HEK293 (cell line): Measurements from ENCODE around the gene DMGDH.

Source experiments
- CTCF ChIA-PET: fragments of 350-600 bp; formaldehyde crosslinking; extraction: SDS; loops from one replicate; lab custom pipeline; 2021; ENCODE audit warnings: antibody characterized with exemption; lab: Yijun Ruan, JAX
- POLR2A ChIA-PET: fragments of 300-600 bp; formaldehyde crosslinking; extraction: SDS; loops from one replicate; lab custom pipeline; 2020; ENCODE audit warnings: antibody characterized with exemption, inconsistent platforms; lab: Yijun Ruan, JAX
- H3K27ac ChIP-seq: fragments of 200-500 bp; sonication (Bioruptor generic); 2 replicates; pipeline ENCODE4 v1.5.1; 2014; ENCODE audit warnings: low read depth, low read length, control low read depth, inconsistent platforms; ENCODE audit errors: extremely low read depth
- H3K36me3 ChIP-seq, 2 experiments: fragments of 200-500 bp in 1 of 2; sonication (Bioruptor generic) in 1 of 2; 1 replicate in 1 of 2; 2 replicates in 1 of 2; pipeline ENCODE4 v1.5.1; 2014 to 2017; ENCODE audit warnings: inconsistent platforms in 2 of 2, low read length in 2 of 2; ENCODE audit not compliant: control insufficient read depth in 2 of 2, insufficient read depth in 1 of 2
- H3K4me1 ChIP-seq: fragments of 200-500 bp; sonication (Bioruptor generic); 2 replicates; pipeline ENCODE4 v1.5.1; 2014; ENCODE audit warnings: mild to moderate bottlenecking, low read length, inconsistent platforms; ENCODE audit not compliant: control insufficient read depth, insufficient read depth
- H3K4me3 ChIP-seq: 2 replicates; pipeline ENCODE4 v1.5.1; 2011; ENCODE audit warnings: low read depth, mild to moderate bottlenecking, control low read depth, low read length, moderate library complexity
- H3K9me3 ChIP-seq: fragments of 200-500 bp; sonication (Bioruptor generic); 2 replicates; pipeline ENCODE4 v1.5.1; 2014; ENCODE audit warnings: low read depth, low read length, inconsistent platforms; ENCODE audit not compliant: control insufficient read depth, insufficient read depth
- HOXC10 ChIP-seq: sonication (generic); formaldehyde crosslinking; IDR thresholded peaks from 2 replicates; pipeline ENCODE4 v1.8.1; 2023; ENCODE audit warnings: mild to moderate bottlenecking, missing genetic modification reagents
- KLF9 ChIP-seq: fragments of 450-650 bp; formaldehyde crosslinking; IDR thresholded peaks from 2 replicates; pipeline ENCODE4 v1.5.1; 2016; ENCODE audit warnings: missing biosample characterization, missing genetic modification characterization, low read depth
- OSR2 ChIP-seq: fragments of 450-650 bp; formaldehyde crosslinking; IDR thresholded peaks from 2 replicates; pipeline ENCODE4 v1.5.1; 2016; ENCODE audit warnings: missing biosample characterization, missing genetic modification characterization
- TRIM28 ChIP-seq: IDR thresholded peaks from 2 replicates; pipeline ENCODE4 v1.6.1; 2011; ENCODE audit warnings: low read length, control low read depth, borderline replicate concordance
- TSHZ1 ChIP-seq: fragments of 450-650 bp; formaldehyde crosslinking; IDR thresholded peaks from 2 replicates; pipeline ENCODE4 v1.5.1; 2016; ENCODE audit warnings: missing biosample characterization, missing genetic modification characterization, borderline replicate concordance
- ZNF302 ChIP-seq: fragments of 450-650 bp; formaldehyde crosslinking; IDR thresholded peaks from 2 replicates; pipeline ENCODE4 v1.5.1; 2016; ENCODE audit warnings: missing biosample characterization, missing genetic modification characterization, low read depth
- ZNF362 ChIP-seq: fragments of 450-650 bp; formaldehyde crosslinking; IDR thresholded peaks from 2 replicates; pipeline ENCODE4 v1.5.1; 2016; ENCODE audit warnings: missing biosample characterization, missing genetic modification characterization
- ZNF404 ChIP-seq: fragments of 450-650 bp; formaldehyde crosslinking; IDR thresholded peaks from 2 replicates; pipeline ENCODE4 v1.5.1; 2017; ENCODE audit warnings: missing biosample characterization, missing genetic modification characterization
- ZNF449 ChIP-seq: fragments of 450-650 bp; formaldehyde crosslinking; IDR thresholded peaks from 2 replicates; pipeline ENCODE4 v1.5.1; 2017; ENCODE audit warnings: missing biosample characterization, mild to moderate bottlenecking, missing genetic modification characterization, moderate library complexity
- ZNF510 ChIP-seq: fragments of 450-650 bp; formaldehyde crosslinking; IDR thresholded peaks from 2 replicates; pipeline ENCODE4 v1.5.1; 2018; ENCODE audit warnings: mild to moderate bottlenecking, missing genetic modification characterization, missing biosample characterization; ENCODE audit not compliant: insufficient replicate concordance
- ZNF623 ChIP-seq: fragments of 450-650 bp; formaldehyde crosslinking; IDR thresholded peaks from 2 replicates; pipeline ENCODE4 v1.5.1; 2016; ENCODE audit warnings: missing biosample characterization, missing genetic modification characterization
- ZNF645 ChIP-seq: fragments of 450-650 bp; formaldehyde crosslinking; IDR thresholded peaks from 2 replicates; pipeline ENCODE4; 2016; ENCODE audit warnings: missing biosample characterization, missing genetic modification characterization
- ZNF677 ChIP-seq: fragments of 450-650 bp; IDR thresholded peaks from 2 replicates; pipeline ENCODE4 v1.5.0; 2018; ENCODE audit warnings: missing biosample characterization, mild to moderate bottlenecking, missing genetic modification characterization, moderate library complexity
- TF ChIP-seq, protein P1 (sequence below): fragments of 450-650 bp; formaldehyde crosslinking; IDR thresholded peaks from 2 replicates; pipeline ENCODE4 v1.5.1; 2016; ENCODE audit warnings: missing biosample characterization, missing genetic modification characterization

DMGDH gene

DNA sequence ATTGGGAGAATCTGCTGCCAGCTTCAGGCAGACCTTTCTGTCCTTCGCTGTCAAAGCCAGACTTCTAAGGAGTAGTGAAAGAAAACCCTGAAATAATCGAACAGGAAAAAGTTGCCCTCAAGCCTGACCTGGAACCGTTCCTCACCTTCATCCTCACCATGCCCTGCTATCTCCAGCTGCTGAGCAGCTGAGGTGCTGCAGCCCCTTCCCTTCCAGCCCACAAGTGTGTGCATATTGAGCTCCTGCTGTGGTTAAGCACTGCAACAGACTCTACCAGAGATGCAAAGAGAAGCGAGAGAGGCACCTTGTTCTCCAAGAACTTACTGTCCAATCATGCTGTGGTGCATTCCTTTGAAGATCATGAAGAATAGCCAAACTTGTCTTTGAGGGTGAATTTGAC, 19.0 kb upstream of the DMGDH start:
- Histone ChIP-seq H3K4me1 (no peaks in the 10 kb centered on the region), H3K36me3 (no peaks in the 10 kb centered on the region), H3K4me3 (no peak overlapping the region), H3K27ac (no peak overlapping the region), H3K9me3 (no peaks in the 10 kb centered on the region)
- TF ChIP-seq OSR2 (tag by site-specific recombination) (no peak), ZNF362 (tag by site-specific recombination) (no peak)
- ChIA-PET CTCF (interaction anchor here (1.8 kb wide), 1 partner anchor 45 kb away, joined by 5 read pairs; no protein-coding TSS in a partner anchor), POLR2A (no interaction called here)

DNA sequence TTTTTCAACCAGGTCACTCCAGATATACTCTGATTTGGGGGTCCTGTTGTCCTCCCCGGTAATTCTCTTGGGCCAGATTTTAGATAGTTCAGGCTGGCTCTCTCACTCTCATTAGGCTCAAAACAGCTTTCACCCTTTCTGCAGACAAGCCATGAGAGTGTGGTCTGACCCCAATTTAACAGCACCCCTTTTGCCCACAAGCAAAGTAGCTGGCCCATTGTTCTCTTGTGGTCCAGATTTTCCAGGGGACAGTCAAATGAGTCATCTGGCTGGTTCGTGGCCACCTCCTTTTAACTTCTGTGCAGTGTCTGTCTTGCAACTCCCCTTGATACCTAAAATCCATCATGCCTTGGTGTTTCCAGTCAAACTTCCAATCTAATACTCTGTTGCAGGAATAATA, 16.6 kb upstream of the DMGDH start:
- H3K36me3 ChIP-seq, result no peaks in the 10 kb centered on the region
- H3K9me3 ChIP-seq, result no peaks in the 10 kb centered on the region
- no peak overlapping the region for H3K4me3 ChIP-seq
- ChIA-PET CTCF (interaction anchor here (0.8 kb wide), 1 partner anchor 124 kb away, joined by 5 read pairs; no protein-coding TSS in a partner anchor), POLR2A (no interaction called here)
- TF ChIP-seq ZNF623, result no peak
- H3K4me1 ChIP-seq, result no peaks in the 10 kb centered on the region
- no peak overlapping the region for H3K27ac ChIP-seq

DNA sequence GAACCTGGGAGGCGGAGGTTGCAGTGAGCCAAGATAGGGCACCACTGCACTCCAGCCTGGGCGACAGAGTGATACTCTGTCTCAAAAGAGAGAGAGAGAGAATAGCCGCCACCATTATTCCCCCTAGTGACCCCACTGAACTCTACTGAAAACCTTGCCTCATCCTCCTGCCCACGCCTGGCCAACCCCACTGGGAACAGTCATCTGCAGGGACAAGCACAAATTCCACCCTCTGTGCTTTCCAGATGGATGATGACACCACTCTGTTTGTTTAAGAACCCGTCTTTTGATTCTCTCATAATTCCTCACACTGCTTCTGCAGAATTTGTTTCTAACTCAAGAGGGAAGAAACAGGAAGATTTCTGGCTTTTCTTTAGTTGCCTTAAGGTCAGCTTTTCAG, 12.3 kb upstream of the DMGDH start:
- ChIA-PET CTCF (interaction anchor here (0.6 kb wide), 1 partner anchor 781 kb away, joined by 6 read pairs; no protein-coding TSS in a partner anchor), POLR2A (no interaction called here)
- H3K27ac ChIP-seq, result no peak overlapping the region
- no peaks in the 10 kb centered on the region for H3K9me3 ChIP-seq
- no peaks in the 10 kb centered on the region for H3K4me1 ChIP-seq
- no peak for TF ChIP-seq TSHZ1
- TF ChIP-seq HOXC10 (CRISPR knock-in tag), result no peak
- TF ChIP-seq ZNF645, result no peak
- TF ChIP-seq ZNF449 (tag by site-specific recombination), result no peak
- TF ChIP-seq ZNF510 (tag by site-specific recombination), result no peak
- no peak for TF ChIP-seq ZNF677 (tag by site-specific recombination)
- TF ChIP-seq KLF9 (tag by site-specific recombination), result no peak
- TF ChIP-seq, protein P1, sequence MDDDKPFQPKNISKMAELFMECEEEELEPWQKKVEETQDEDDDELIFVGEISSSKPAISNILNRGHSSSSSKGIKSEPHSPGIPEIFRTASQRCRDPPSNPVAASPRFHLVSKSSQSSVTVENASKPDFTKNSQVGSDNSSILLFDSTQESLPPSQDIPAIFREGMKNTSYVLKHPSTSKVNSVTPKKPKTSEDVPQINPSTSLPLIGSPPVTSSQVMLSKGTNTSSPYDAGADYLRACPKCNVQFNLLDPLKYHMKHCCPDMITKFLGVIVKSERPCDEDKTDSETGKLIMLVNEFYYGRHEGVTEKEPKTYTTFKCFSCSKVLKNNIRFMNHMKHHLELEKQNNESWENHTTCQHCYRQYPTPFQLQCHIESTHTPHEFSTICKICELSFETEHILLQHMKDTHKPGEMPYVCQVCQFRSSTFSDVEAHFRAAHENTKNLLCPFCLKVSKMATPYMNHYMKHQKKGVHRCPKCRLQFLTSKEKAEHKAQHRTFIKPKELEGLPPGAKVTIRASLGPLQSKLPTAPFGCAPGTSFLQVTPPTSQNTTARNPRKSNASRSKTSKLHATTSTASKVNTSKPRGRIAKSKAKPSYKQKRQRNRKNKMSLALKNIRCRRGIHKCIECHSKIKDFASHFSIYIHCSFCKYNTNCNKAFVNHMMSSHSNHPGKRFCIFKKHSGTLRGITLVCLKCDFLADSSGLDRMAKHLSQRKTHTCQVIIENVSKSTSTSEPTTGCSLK, result no peak
- no peak for TF ChIP-seq ZNF302 (tag by site-specific recombination)
- no peak for TF ChIP-seq TRIM28
- TF ChIP-seq ZNF404 (tag by site-specific recombination), result no peak
- H3K36me3 ChIP-seq, result no peaks in the 10 kb centered on the region
- no peak overlapping the region for H3K4me3 ChIP-seq
